Measurements from ENCODE around the gene RASAL2. TPM values are rescaled to one million over a fixed set of nuclear protein-coding genes. Genes with fewer than 3 reads are reported as not detected.

Gene RASAL2
- total and polyA plus RNA-seq, 2 of the 13 experiments (the other 11 are each of a cell fraction or from before 2014, with no cell fraction given): 5.4 to 5.9 TPM

GRCh38 chr1:178093951-178094738 lies at the start of gene RASAL2 (continued):
- peak; percentile 78 for TF ChIP-seq PRDM15 (CRISPR knock-in tag; IDR thresholded peaks at IDR 0.05)
- TF ChIP-seq ZBTB10 (CRISPR knock-in tag; IDR thresholded peaks at IDR 0.05; ENCODE audit: borderline replicate concordance): no peak
- TF ChIP-seq NFE2L2 (IDR thresholded peaks at IDR 0.05; ENCODE audit: low read length): no peak
- TF ChIP-seq ZSCAN31 (CRISPR knock-in tag; IDR thresholded peaks at IDR 0.05; ENCODE audit: low read depth): no peak
- TF ChIP-seq RORA (CRISPR knock-in tag; IDR thresholded peaks at IDR 0.05): no peak
- no peak for TF ChIP-seq ATRX (CRISPR knock-in tag; IDR thresholded peaks at IDR 0.05; ENCODE audit: borderline replicate concordance)
- TF ChIP-seq ELF1 (CRISPR knock-in tag; IDR thresholded peaks at IDR 0.05): no peak
- no peak for TF ChIP-seq FOXM1 (CRISPR knock-in tag; IDR thresholded peaks at IDR 0.05)
- TF ChIP-seq JUNB (CRISPR knock-in tag; IDR thresholded peaks at IDR 0.05; ENCODE audit: borderline replicate concordance): no peak
- no peak for TF ChIP-seq ZNF256 (CRISPR knock-in tag; conservative IDR thresholded peaks at IDR 0.05)
- no peak for TF ChIP-seq ZNF329 (CRISPR knock-in tag; IDR thresholded peaks at IDR 0.05; ENCODE audit: low read depth)
- TF ChIP-seq KLF16 (CRISPR knock-in tag; IDR thresholded peaks at IDR 0.05): 0 out of 4 replicates have a peak, but pooled peaks of 1 of the 2 experiments have one; percentile 18
- no peak for TF ChIP-seq CBX5 (CRISPR knock-in tag; IDR thresholded peaks at IDR 0.05; ENCODE audit: borderline replicate concordance)
- no peak for TF ChIP-seq ZFAT (CRISPR knock-in tag; conservative IDR thresholded peaks at IDR 0.05)
- no peak for TF ChIP-seq ZNF839 (CRISPR knock-in tag; IDR thresholded peaks at IDR 0.05; ENCODE audit: borderline replicate concordance)
- TF ChIP-seq ARNTL (CRISPR knock-in tag; IDR thresholded peaks at IDR 0.05): no peak; the same call in 1 of the 2 replicates
- no peak for TF ChIP-seq POLR2G (IDR thresholded peaks at IDR 0.05; ENCODE audit: low read depth, low read length)
- 0 out of 2 replicates have a peak, but pooled peaks have one; percentile 18 for TF ChIP-seq HOXA5 (CRISPR knock-in tag; IDR thresholded peaks at IDR 0.05)
- TF ChIP-seq NKX3-1 (CRISPR knock-in tag; IDR thresholded peaks at IDR 0.05): no peak
- no peak for TF ChIP-seq ZNF792 (CRISPR knock-in tag; IDR thresholded peaks at IDR 0.05)
- TF ChIP-seq SPEN (CRISPR knock-in tag; IDR thresholded peaks at IDR 0.05; ENCODE audit: low read depth): 0 out of 2 replicates have a peak, but pooled peaks have one; percentile 57
- no peak for TF ChIP-seq AHR (CRISPR knock-in tag; IDR thresholded peaks at IDR 0.05)
- no peak for TF ChIP-seq TRIM24 (CRISPR knock-in tag; IDR thresholded peaks at IDR 0.05)
- TF ChIP-seq ZNF552 (CRISPR knock-in tag; IDR thresholded peaks at IDR 0.05; ENCODE audit: borderline replicate concordance): no peak
- TF ChIP-seq ELF4 (CRISPR knock-in tag; IDR thresholded peaks at IDR 0.05; ENCODE audit: borderline replicate concordance): no peak
- TF ChIP-seq KLF15 (CRISPR knock-in tag; IDR thresholded peaks at IDR 0.05; ENCODE audit: borderline replicate concordance): no peak

Measured in HepG2 (cell line).